ENCODE results near the gene FBN2.

The FBN2 gene

GRCh38 chr5:128435861-128436260, 102.2 kb downstream of the FBN2 start:
- TF ChIP-seq, protein P1, sequence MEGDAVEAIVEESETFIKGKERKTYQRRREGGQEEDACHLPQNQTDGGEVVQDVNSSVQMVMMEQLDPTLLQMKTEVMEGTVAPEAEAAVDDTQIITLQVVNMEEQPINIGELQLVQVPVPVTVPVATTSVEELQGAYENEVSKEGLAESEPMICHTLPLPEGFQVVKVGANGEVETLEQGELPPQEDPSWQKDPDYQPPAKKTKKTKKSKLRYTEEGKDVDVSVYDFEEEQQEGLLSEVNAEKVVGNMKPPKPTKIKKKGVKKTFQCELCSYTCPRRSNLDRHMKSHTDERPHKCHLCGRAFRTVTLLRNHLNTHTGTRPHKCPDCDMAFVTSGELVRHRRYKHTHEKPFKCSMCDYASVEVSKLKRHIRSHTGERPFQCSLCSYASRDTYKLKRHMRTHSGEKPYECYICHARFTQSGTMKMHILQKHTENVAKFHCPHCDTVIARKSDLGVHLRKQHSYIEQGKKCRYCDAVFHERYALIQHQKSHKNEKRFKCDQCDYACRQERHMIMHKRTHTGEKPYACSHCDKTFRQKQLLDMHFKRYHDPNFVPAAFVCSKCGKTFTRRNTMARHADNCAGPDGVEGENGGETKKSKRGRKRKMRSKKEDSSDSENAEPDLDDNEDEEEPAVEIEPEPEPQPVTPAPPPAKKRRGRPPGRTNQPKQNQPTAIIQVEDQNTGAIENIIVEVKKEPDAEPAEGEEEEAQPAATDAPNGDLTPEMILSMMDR (IDR thresholded peaks at IDR 0.05; ENCODE audit: low read depth, low read length) = no peak
- H3K4me3 ChIP-seq (replicated peaks in 1 of 2; ENCODE audit: low read depth in 2 of 2, low read length in 2 of 2) = no peak overlapping the region
- no peak for DNase-seq (ENCODE audit: low read depth in 2 of 2)

DNA sequence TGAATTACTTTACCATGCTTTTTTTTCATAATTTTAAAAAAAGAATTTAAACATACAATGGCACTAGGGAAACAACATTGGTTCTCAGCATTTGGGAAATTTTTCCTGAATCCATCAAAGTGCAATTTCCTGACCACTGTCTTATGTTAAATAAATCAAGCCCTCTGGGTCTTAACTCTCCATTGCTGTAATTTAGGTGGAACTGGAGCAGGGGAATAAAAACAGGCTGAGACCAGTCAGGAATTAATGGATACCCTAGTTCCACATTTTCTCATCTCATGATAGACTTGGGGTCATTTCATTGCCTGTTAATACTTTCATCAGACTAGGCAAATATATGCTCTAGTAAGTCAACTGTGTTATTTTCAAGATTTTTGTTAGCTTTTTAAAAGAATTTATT, 103.1 kb downstream of the FBN2 start:
- no peak for DNase-seq (ENCODE audit: low read depth in 2 of 2)
- TF ChIP-seq, protein P1 (IDR thresholded peaks at IDR 0.05; ENCODE audit: low read depth, low read length) = no peak
- no peak overlapping the region for H3K4me3 ChIP-seq (replicated peaks in 1 of 2; ENCODE audit: low read depth in 2 of 2, low read length in 2 of 2)

GRCh38 chr5:128432913-128433440, 105.1 kb downstream of the FBN2 start:
- H3K4me3 ChIP-seq (replicated peaks in 1 of 2; ENCODE audit: low read depth in 2 of 2, low read length in 2 of 2) = no peak overlapping the region
- TF ChIP-seq, protein P1 (IDR thresholded peaks at IDR 0.05; ENCODE audit: low read depth, low read length) = no peak
- no peak for DNase-seq (ENCODE audit: low read depth in 2 of 2)

- no peak overlapping the region for H3K4me3 ChIP-seq (replicated peaks in 1 of 2; ENCODE audit: low read depth in 2 of 2, low read length in 2 of 2)
- TF ChIP-seq, protein P1 (IDR thresholded peaks at IDR 0.05; ENCODE audit: low read depth, low read length) = no peak
- DNase-seq (ENCODE audit: low read depth in 2 of 2) = peak in 1 of 2 donors; percentile 46
These were observed 110.1 kb downstream of the FBN2 start for GRCh38 chr5:128427921-128428320.

- DNase-seq (ENCODE audit: low read depth in 2 of 2) = no peak
- H3K4me3 ChIP-seq (replicated peaks in 1 of 2; ENCODE audit: low read depth in 2 of 2, low read length in 2 of 2) = no peak overlapping the region
- TF ChIP-seq, protein P1 (IDR thresholded peaks at IDR 0.05; ENCODE audit: low read depth, low read length) = no peak
These were observed 111.9 kb downstream of the FBN2 start for GRCh38 chr5:128426090-128426534.

DNA sequence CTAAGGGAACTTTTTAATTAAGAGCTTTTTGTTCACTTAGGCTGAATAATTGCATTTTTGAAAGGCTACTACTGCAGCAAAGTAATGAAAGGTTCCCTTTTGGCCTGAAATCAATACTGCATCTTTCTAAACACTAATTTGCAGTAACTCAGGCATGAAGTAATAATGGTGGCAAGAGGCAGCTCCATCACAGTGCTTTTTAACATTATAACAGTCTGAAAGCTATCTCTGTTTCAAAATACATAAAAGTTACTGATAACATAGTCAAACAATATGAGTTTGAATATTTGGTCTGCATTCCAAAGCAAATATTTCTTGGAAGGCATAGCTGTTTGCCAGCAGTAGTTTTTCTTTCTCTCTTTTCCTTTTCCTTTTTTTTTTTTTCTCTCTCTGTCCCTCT, 113.4 kb downstream of the FBN2 start:
- TF ChIP-seq, protein P1 (IDR thresholded peaks at IDR 0.05; ENCODE audit: low read depth, low read length) = no peak
- DNase-seq (ENCODE audit: low read depth in 2 of 2) = peak in 1 of 2 donors; percentile 34
- H3K4me3 ChIP-seq (replicated peaks in 1 of 2; ENCODE audit: low read depth in 2 of 2, low read length in 2 of 2) = no peak overlapping the region

- no peak overlapping the region for H3K4me3 ChIP-seq (replicated peaks in 1 of 2; ENCODE audit: low read depth in 2 of 2, low read length in 2 of 2)
- no peak for DNase-seq (ENCODE audit: low read depth in 2 of 2)
- TF ChIP-seq, protein P1 (IDR thresholded peaks at IDR 0.05; ENCODE audit: low read depth, low read length) = no peak
These were observed 115.4 kb downstream of the FBN2 start for GRCh38 chr5:128422612-128423011.
